A549 (cell line): ENCODE results near the gene KHDRBS1. TPM values are rescaled to one million over a fixed set of nuclear protein-coding genes. Genes with fewer than 3 reads are reported as not detected.

Source experiments
- ATAC-seq, 2 experiments: fragments of 200-7000 bp in 1 of 2; fragments of >200 bp in 1 of 2; cut with Nextera tagmentation in 1 of 2; cut with Tn5 transposase in 1 of 2; 3 replicates each; pipeline versions ENCODE4 v1.8.0 to v1.9.1; 2018 to 2020; ENCODE audit warnings: mild to moderate bottlenecking in 1 of 2, moderate library complexity in 1 of 2
- CTCF ChIA-PET: fragments of 300-600 bp; sonication (Branson Sonifier 250); formaldehyde crosslinking; extraction: SDS; loops from one replicate; lab custom pipeline; 2021; ENCODE audit warnings: antibody characterized with exemption, inconsistent platforms; lab: Yijun Ruan, JAX
- POLR2A ChIA-PET: fragments of 350-600 bp; formaldehyde crosslinking; extraction: SDS; loops from one replicate; lab custom pipeline; 2021; ENCODE audit warnings: antibody characterized with exemption, inconsistent platforms; lab: Yijun Ruan, JAX
- DNase-seq, 2 experiments: peaks; one replicate each; pipeline versions ENCODE4 v3.0.0 to v3.0.0-alpha.2; 2011 to 2016; ENCODE audit warnings: low read depth in 1 of 2, low spot score in 1 of 2
- FAIRE-seq: peaks from 2 replicates; lab custom pipeline; 2011; peaks lifted over from hg19 to GRCh38; lab: Jason Lieb, UNC
- H3K27ac ChIP-seq, 2 experiments: fragments of >200 bp; sonication (Bioruptor Twin); formaldehyde crosslinking; 3 replicates each; pipeline ENCODE4 v1.5.1; 2016 to 2017
- H3K4me1 ChIP-seq: fragments of >200 bp; sonication (Bioruptor Twin); formaldehyde crosslinking; 3 replicates; pipeline ENCODE4 v1.6.1; 2016
- H3K4me2 ChIP-seq: fragments of >200 bp; sonication (Bioruptor Twin); formaldehyde crosslinking; 3 replicates; pipeline ENCODE4 v1.6.1; 2016
- H3K4me3 ChIP-seq: fragments of >200 bp; sonication (Bioruptor Twin); formaldehyde crosslinking; 3 replicates; pipeline ENCODE4 v1.5.1; 2016
- H3K9me3 ChIP-seq: fragments of >200 bp; sonication (Bioruptor Twin); formaldehyde crosslinking; 3 replicates; pipeline ENCODE4 v1.6.1; 2016
- CEBPB ChIP-seq, 2 experiments: fragments of >200 bp in 1 of 2; sonication (Bioruptor Twin) in 1 of 2; formaldehyde crosslinking in 1 of 2; IDR thresholded peaks; 2 replicates each; pipeline ENCODE4 v1.6.1; 2012 to 2016
- ESRRA ChIP-seq: fragments of 150-350 bp; IDR thresholded peaks from 2 replicates; pipeline ENCODE4 v1.6.1; 2014; ENCODE audit warnings: mild to moderate bottlenecking, low read length, borderline replicate concordance
- FOSL2 ChIP-seq, 2 experiments: fragments of 450-650 bp in 1 of 2; fragments of >200 bp in 1 of 2; sonication (Bioruptor Twin) in 1 of 2; formaldehyde crosslinking; IDR thresholded peaks; 2 replicates each; pipeline versions ENCODE4 v1.5.0 to v1.6.1; 2016 to 2020; ENCODE audit warnings: mild to moderate bottlenecking in 1 of 2, moderate library complexity in 1 of 2
- HDAC2 ChIP-seq: fragments of 200-600 bp; sonication (generic); IDR thresholded peaks from 2 replicates; pipeline ENCODE4 v1.6.1; 2016
- JUN ChIP-seq, 2 experiments: fragments of >200 bp; sonication (Bioruptor Twin); formaldehyde crosslinking; IDR thresholded peaks; 2 replicates in 1 of 2; 3 replicates in 1 of 2; pipeline ENCODE4 v1.6.1; 2016 to 2017
- KDM5A ChIP-seq: fragments of 200-600 bp; sonication (generic); IDR thresholded peaks from 2 replicates; pipeline ENCODE4 v1.6.1; 2016; ENCODE audit warnings: antibody characterized with exemption, mild to moderate bottlenecking
- MYC ChIP-seq: IDR thresholded peaks from 2 replicates; pipeline ENCODE4 v1.6.1; 2012; ENCODE audit warnings: mild to moderate bottlenecking, inconsistent platforms, low read length, improper control_type of control experiment, borderline replicate concordance
- POLR2A ChIP-seq: IDR thresholded peaks from 2 replicates; pipeline ENCODE4 v1.6.1; 2012; ENCODE audit warnings: mild to moderate bottlenecking, low read length
- RARB ChIP-seq: fragments of 250-450 bp; sonication (Bioruptor Pico); IDR thresholded peaks from 2 replicates; pipeline ENCODE4 v1.8.0; 2021; ENCODE audit warnings: mild to moderate bottlenecking, moderate library complexity
- RFX5 ChIP-seq: fragments of 450-650 bp; IDR thresholded peaks from 2 replicates; pipeline ENCODE4 v1.7.1; 2014; ENCODE audit warnings: antibody characterized with exemption, mild to moderate bottlenecking, moderate library complexity
- RNF2 ChIP-seq: fragments of 200-600 bp; sonication (generic); IDR thresholded peaks from 2 replicates; pipeline ENCODE4 v1.6.1; 2016; ENCODE audit warnings: low read depth, mild to moderate bottlenecking, antibody characterized with exemption, moderate library complexity, borderline replicate concordance
- TP53 ChIP-seq: fragments of 250-450 bp; sonication (Bioruptor Pico); IDR thresholded peaks from 2 replicates; pipeline ENCODE4 v1.5.0; 2021; ENCODE audit warnings: mild to moderate bottlenecking, moderate library complexity
- ZSCAN20 ChIP-seq: fragments of 250-450 bp; sonication (Bioruptor Pico); IDR thresholded peaks from 2 replicates; pipeline ENCODE4 v1.8.0; 2022; ENCODE audit warnings: mild to moderate bottlenecking, moderate library complexity
- WGBS: methylation state at CpG from one replicate; pipeline ENCODE4 v1.1.6; 2017; ENCODE audit errors: missing lambda C conversion rate; 5-methylcytosine and 5-hydroxymethylcytosine counted together
- polyA plus RNA-seq, 4 experiments: library from polyadenylated mRNA; depleted of rRNA in 3 of 4; stranded (reverse); fragments of >200 nt; fragmentation: RNase III in 1 of 4; extraction: RNeasy Plus Mini Kit Qiagen cat#74134 plus additional on column Dnase treatment in 1 of 4; gene quantifications; 2 replicates in 3 of 4; 3 replicates in 1 of 4; pipeline ENCODE4 v1.2.3, GENCODE V29; 2011 to 2017
- small RNA-seq, 6 experiments: library from RNA; depleted of rRNA; stranded (forward); fragments of <200 nt; gene quantifications; one replicate each; pipeline ENCODE3, GENCODE V24; 2012
- TF ChIP-seq, protein P1 (sequence below): IDR thresholded peaks from 2 replicates; pipeline ENCODE4 v1.6.1; 2012
- TF ChIP-seq, protein P2 (sequence below): fragments of 250-450 bp; sonication (Bioruptor Pico); IDR thresholded peaks from 2 replicates; pipeline ENCODE4 v1.5.0; 2020; ENCODE audit warnings: low read depth, mild to moderate bottlenecking, moderate library complexity

KHDRBS1 gene
- polyA plus RNA-seq, 2 of the 4 experiments (the other 2 are of a cell fraction) = 60.6 to 109 TPM

DNA sequence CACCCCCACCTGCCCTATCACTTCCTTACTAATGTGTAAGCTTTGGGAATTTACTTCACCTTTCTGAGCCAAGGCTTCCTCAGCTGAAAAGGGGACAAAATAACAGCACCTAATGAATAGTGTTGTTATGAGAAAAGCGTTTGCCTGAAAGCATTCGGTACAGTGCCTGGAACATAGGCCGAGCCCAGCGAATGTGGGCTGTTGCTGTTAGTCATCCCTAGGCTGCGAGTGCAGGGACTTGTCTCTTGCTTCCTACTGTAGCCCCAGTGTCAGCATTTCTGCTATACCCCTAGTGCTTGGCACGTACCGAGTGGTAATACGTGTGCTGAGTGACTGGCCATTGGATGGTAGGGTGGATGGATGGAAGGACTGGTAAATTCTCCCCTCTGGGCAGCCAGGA is 77.5 kb downstream of the KHDRBS1 start:
- no peaks in the 10 kb centered on the region for H3K9me3 ChIP-seq
- H3K4me1 ChIP-seq = no peaks in the 10 kb centered on the region
- H3K4me2 ChIP-seq = no peak overlapping the region
- ATAC-seq (no peak), FAIRE-seq (no peak)
- ChIA-PET POLR2A (no interaction called here), CTCF (interaction anchor here (1.6 kb wide), 1 partner anchor 18 kb away, joined by 3 read pairs; no protein-coding TSS in a partner anchor)
- 97% methylated on average over 8 of the region's 8 CpGs for WGBS
- TF ChIP-seq POLR2A (no peak), FOSL2 (IDR thresholded peaks at IDR 0.05) (no peak), FOSL2 (CRISPR knock-in tag; IDR thresholded peaks at IDR 0.05) (no peak), ZSCAN20 (no peak), JUN (IDR thresholded peaks at IDR 0.05) (no peak), KDM5A (no peak), RFX5 (no peak), TP53 (no peak), HDAC2 (no peak), RNF2 (no peak), CEBPB (IDR thresholded peaks at IDR 0.05) (no peak), MYC (no peak)
- TF ChIP-seq, protein P1, sequence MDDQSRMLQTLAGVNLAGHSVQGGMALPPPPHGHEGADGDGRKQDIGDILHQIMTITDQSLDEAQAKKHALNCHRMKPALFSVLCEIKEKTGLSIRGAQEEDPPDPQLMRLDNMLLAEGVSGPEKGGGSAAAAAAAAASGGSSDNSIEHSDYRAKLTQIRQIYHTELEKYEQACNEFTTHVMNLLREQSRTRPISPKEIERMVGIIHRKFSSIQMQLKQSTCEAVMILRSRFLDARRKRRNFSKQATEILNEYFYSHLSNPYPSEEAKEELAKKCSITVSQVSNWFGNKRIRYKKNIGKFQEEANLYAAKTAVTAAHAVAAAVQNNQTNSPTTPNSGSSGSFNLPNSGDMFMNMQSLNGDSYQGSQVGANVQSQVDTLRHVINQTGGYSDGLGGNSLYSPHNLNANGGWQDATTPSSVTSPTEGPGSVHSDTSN = no peak
- TF ChIP-seq, protein P2, sequence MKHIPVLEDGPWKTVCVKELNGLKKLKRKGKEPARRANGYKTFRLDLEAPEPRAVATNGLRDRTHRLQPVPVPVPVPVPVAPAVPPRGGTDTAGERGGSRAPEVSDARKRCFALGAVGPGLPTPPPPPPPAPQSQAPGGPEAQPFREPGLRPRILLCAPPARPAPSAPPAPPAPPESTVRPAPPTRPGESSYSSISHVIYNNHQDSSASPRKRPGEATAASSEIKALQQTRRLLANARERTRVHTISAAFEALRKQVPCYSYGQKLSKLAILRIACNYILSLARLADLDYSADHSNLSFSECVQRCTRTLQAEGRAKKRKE (CRISPR knock-in tag) = no peak
- TF ChIP-seq, all 56 proteins: peak for 0
- Histone ChIP-seq H3K27ac (no peak overlapping the region), H3K4me3 (no peak overlapping the region)
- no peak for DNase-seq

DNA sequence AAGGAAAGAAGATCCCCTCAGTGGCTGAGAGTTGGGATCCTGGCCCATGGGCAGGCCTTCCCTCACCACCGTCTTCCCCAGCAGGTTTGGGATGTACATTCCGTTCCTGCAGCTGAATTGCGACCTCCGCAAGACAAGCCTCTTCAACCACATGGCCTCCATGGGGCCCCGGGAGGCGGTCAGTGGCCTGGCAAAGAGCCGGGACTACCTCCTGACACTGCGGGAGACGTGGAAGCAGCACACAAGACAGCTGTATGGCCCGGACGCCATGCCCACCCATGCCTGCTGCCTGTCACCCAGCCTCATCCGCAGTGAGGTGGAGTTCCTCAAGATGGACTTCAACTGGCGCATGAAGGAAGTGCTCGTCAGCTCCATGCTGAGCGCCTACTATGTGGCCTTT is 77.9 kb downstream of the KHDRBS1 start:
- Histone ChIP-seq H3K9me3 (no peaks in the 10 kb centered on the region), H3K4me2 (no peak overlapping the region)
- DNase-seq = no peak
- CTCF ChIA-PET = interaction anchor here (0.6 to 1.6 kb wide), 2 partner anchors 17 to 59 kb away, joined by 3 read pairs; no protein-coding TSS in a partner anchor
- POLR2A ChIA-PET = no interaction called here
- FAIRE-seq = no peak
- TF ChIP-seq ESRRA = no peak
- TF ChIP-seq CEBPB (IDR thresholded peaks at IDR 0.05) = no peak
- no peak for TF ChIP-seq RARB
- no peak for TF ChIP-seq RNF2
- TF ChIP-seq, all 56 proteins: peak for 0
- Histone ChIP-seq H3K4me3 (no peak overlapping the region), H3K27ac (no peak overlapping the region), H3K4me1 (no peaks in the 10 kb centered on the region)
- WGBS = 90% methylated on average over 3 of the region's 15 CpGs
- no peak for ATAC-seq

Small RNA genes within 50 kb of the gene (small RNA-seq; reads per million reads assigned to genes)
- gene MIR5585 (0 to 2.1 (median 0) reads per million in 6 experiments), gene RF00017 (0 reads per million in 6 experiments)

Other genes starting within 250 kb of the KHDRBS1 start
- 2.3 and 2.7 TPM in 2 replicates for gene ADGRB2, start 249.5 kb upstream of the KHDRBS1 start, polyA plus RNA-seq (2011; rRNA removed)
- 6.3 to 7.0 TPM (median 6.6 TPM) in 3 replicates for gene ADGRB2, start 249.5 kb upstream of the KHDRBS1 start, polyA plus RNA-seq (2017; fragmentation: RNase III; extraction: RNeasy Plus Mini Kit Qiagen cat#74134 plus additional on column Dnase treatment)
- 0.98 and 1.2 TPM in 2 replicates for gene SPOCD1, start 197.8 kb upstream of the KHDRBS1 start, polyA plus RNA-seq (2011; rRNA removed)
- gene SPOCD1, start 197.8 kb upstream of the KHDRBS1 start, polyA plus RNA-seq (2017; fragmentation: RNase III; extraction: RNeasy Plus Mini Kit Qiagen cat#74134 plus additional on column Dnase treatment) = 4.8 to 6.4 TPM (median 5.5 TPM) in 3 replicates
- gene PTP4A2, start 75.5 kb upstream of the KHDRBS1 start, polyA plus RNA-seq (2011; rRNA removed) = 504 and 563 TPM in 2 replicates
- gene PTP4A2, start 75.5 kb upstream of the KHDRBS1 start, polyA plus RNA-seq (2017; fragmentation: RNase III; extraction: RNeasy Plus Mini Kit Qiagen cat#74134 plus additional on column Dnase treatment) = 234 to 263 TPM (median 246 TPM) in 3 replicates
- 10.8 and 13.8 TPM in 2 replicates for gene TMEM39B, start 59.1 kb downstream of the KHDRBS1 start, polyA plus RNA-seq (2011; rRNA removed)
- 8.2 to 9.3 TPM (median 8.5 TPM) in 3 replicates for gene TMEM39B, start 59.1 kb downstream of the KHDRBS1 start, polyA plus RNA-seq (2017; fragmentation: RNase III; extraction: RNeasy Plus Mini Kit Qiagen cat#74134 plus additional on column Dnase treatment)
- gene KPNA6, start 94.2 kb downstream of the KHDRBS1 start, polyA plus RNA-seq (2011; rRNA removed) = 24.3 and 41.9 TPM in 2 replicates
- gene KPNA6, start 94.2 kb downstream of the KHDRBS1 start, polyA plus RNA-seq (2017; fragmentation: RNase III; extraction: RNeasy Plus Mini Kit Qiagen cat#74134 plus additional on column Dnase treatment) = 15.0 to 15.9 TPM (median 15.8 TPM) in 3 replicates
- gene TXLNA, start 165.8 kb downstream of the KHDRBS1 start, polyA plus RNA-seq (2011; rRNA removed) = 22.5 and 31.7 TPM in 2 replicates
- gene TXLNA, start 165.8 kb downstream of the KHDRBS1 start, polyA plus RNA-seq (2017; fragmentation: RNase III; extraction: RNeasy Plus Mini Kit Qiagen cat#74134 plus additional on column Dnase treatment) = 23.9 to 26.0 TPM (median 25.0 TPM) in 3 replicates
- 1.1 and 1.2 TPM in 2 replicates for gene CCDC28B, start 186.7 kb downstream of the KHDRBS1 start, polyA plus RNA-seq (2011; rRNA removed)
- 3.3 to 4.6 TPM (median 4.4 TPM) in 3 replicates for gene CCDC28B, start 186.7 kb downstream of the KHDRBS1 start, polyA plus RNA-seq (2017; fragmentation: RNase III; extraction: RNeasy Plus Mini Kit Qiagen cat#74134 plus additional on column Dnase treatment)
- 1.6 and 1.8 TPM in 2 replicates for gene IQCC, start 191.8 kb downstream of the KHDRBS1 start, polyA plus RNA-seq (2011; rRNA removed)
- gene IQCC, start 191.8 kb downstream of the KHDRBS1 start, polyA plus RNA-seq (2017; fragmentation: RNase III; extraction: RNeasy Plus Mini Kit Qiagen cat#74134 plus additional on column Dnase treatment) = 1.8 to 2.0 TPM (median 2.0 TPM) in 3 replicates
- gene DCDC2B, start 195.2 kb downstream of the KHDRBS1 start, polyA plus RNA-seq (2011; rRNA removed) = not detected in 2 replicates
- gene DCDC2B, start 195.2 kb downstream of the KHDRBS1 start, polyA plus RNA-seq (2017; fragmentation: RNase III; extraction: RNeasy Plus Mini Kit Qiagen cat#74134 plus additional on column Dnase treatment) = not detected in 3 replicates
- 8.4 and 10.9 TPM in 2 replicates for gene TMEM234, start 208.5 kb downstream of the KHDRBS1 start, polyA plus RNA-seq (2011; rRNA removed)
- gene TMEM234, start 208.5 kb downstream of the KHDRBS1 start, polyA plus RNA-seq (2017; fragmentation: RNase III; extraction: RNeasy Plus Mini Kit Qiagen cat#74134 plus additional on column Dnase treatment) = 12.0 to 12.1 TPM (median 12.0 TPM) in 3 replicates
- gene EIF3I, start 208.5 kb downstream of the KHDRBS1 start, polyA plus RNA-seq (2011; rRNA removed) = 299 and 300 TPM in 2 replicates
- gene EIF3I, start 208.5 kb downstream of the KHDRBS1 start, polyA plus RNA-seq (2017; fragmentation: RNase III; extraction: RNeasy Plus Mini Kit Qiagen cat#74134 plus additional on column Dnase treatment) = 318 to 335 TPM (median 330 TPM) in 3 replicates
- gene FAM167B, start 233.4 kb downstream of the KHDRBS1 start, polyA plus RNA-seq (2011; rRNA removed) = 0.53 and 0.54 TPM in 2 replicates
- gene FAM167B, start 233.4 kb downstream of the KHDRBS1 start, polyA plus RNA-seq (2017; fragmentation: RNase III; extraction: RNeasy Plus Mini Kit Qiagen cat#74134 plus additional on column Dnase treatment) = 0.58 to 2.0 TPM (median 1.8 TPM) in 3 replicates
- gene LCK, start 237.4 kb downstream of the KHDRBS1 start, polyA plus RNA-seq (2011; rRNA removed) = 0.03 and 0.04 TPM in 2 replicates
- gene LCK, start 237.4 kb downstream of the KHDRBS1 start, polyA plus RNA-seq (2017; fragmentation: RNase III; extraction: RNeasy Plus Mini Kit Qiagen cat#74134 plus additional on column Dnase treatment) = not detected in 3 replicates